NCI-H187 (cell line): Measurements from ENCODE around the gene ATPAF1.

Source experiments
- DNase-seq, 2 experiments: peaks; one replicate each; lab custom pipeline; 2025; lab: John Stamatoyannopoulos, UW

ATPAF1 gene

DNA sequence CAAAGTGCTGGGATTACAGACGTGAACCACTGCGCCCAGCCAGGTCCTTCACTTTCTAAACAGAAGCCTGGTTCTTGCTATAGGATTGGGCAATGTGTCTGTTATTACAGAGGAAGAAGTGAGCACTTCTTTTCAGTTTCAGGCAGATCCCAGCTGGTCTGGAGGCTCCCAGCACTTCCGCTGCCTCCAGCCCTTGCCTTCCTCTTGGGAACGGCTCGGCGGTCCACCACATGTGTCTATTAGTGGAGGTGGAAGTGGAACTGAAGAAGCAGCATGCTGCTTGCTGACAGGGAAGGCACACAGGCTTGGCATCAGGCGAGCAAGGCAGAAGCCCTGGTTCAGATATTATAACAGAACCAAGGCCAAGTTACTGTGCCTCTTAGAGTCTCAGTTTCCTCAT lies 81.1 kb downstream of the ATPAF1 start:
- DNase-seq = no peak

DNA sequence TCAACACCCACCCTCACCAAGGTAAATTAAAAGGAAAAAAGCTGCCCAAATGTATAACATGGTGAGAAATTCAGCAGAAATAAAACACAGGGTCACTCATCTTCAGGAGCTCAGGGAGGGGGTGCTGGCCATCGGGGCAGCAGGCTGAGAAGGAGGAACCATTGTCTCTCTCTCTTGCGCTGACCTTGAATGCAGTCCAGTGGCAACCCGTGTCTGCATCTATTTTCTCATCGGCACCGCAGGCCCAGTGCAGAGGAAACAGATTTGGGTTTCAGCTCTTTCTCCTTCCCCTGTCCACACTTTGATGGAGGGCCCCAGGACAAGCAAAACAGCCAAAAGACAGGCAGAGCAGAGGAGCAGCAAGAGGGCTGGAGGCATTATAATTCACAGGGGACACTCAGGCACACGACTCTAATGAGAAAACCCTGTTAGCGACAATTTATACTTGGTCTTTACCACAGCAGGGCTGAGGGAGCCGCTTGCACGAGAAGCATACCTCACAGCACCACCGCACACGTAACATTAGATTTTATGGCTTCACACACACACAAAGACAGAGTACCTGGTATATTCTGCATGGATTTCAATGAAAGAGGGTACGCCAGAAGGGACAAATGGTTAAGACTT lies 82.7 kb downstream of the ATPAF1 start:
- no peak for DNase-seq

GRCh38 chr1:46583494-46583893 lies 84.7 kb downstream of the ATPAF1 start:
- no peak for DNase-seq

GRCh38 chr1:46582972-46583371 lies 85.2 kb downstream of the ATPAF1 start:
- DNase-seq = no peak
